ENCODE data around the gene CYP2S1.
A peak's percentile ranks its signal among the peaks of the same experiment; 100 is the strongest.
"Not testable (repeated sequence)": the region's sequence is repeated elsewhere in the genome, so short reads cannot be mapped to it uniquely, and the experiment has no call there.

The CYP2S1 gene

GRCh38 chr19:41186971-41187883, 5.8 kb upstream of the CYP2S1 start:
- no peak for ATAC-seq
- Mint-ChIP-seq H3K36me3 (ENCODE audit: low read depth) (no peaks in the 10 kb centered on the region), H3K4me1 (no peaks in the 10 kb centered on the region), H3K27me3 (peaks cover 25% of the 10 kb centered on the region), H3K27ac (no peak overlapping the region), H3K9me3 (no peaks in the 10 kb centered on the region), H3K4me3 (no peak overlapping the region)
- DNase-seq: no peak

- no peak overlapping the region for H3K27ac Mint-ChIP-seq
- ATAC-seq (no peak), DNase-seq (no peak)
- no peaks in the 10 kb centered on the region for H3K9me3 Mint-ChIP-seq
- peaks cover 31% of the 10 kb centered on the region for H3K27me3 Mint-ChIP-seq
- no peak overlapping the region for H3K4me3 Mint-ChIP-seq
- no peaks in the 10 kb centered on the region for H3K36me3 Mint-ChIP-seq (ENCODE audit: low read depth)
- H3K4me1 Mint-ChIP-seq: peaks cover 4% of the 10 kb centered on the region
Measured at GRCh38 chr19:41187884-41188279, 5.1 kb upstream of the CYP2S1 start.

GRCh38 chr19:41189425-41190065, 3.5 kb upstream of the CYP2S1 start:
- Mint-ChIP-seq H3K27ac (no peak overlapping the region), H3K4me1 (peaks cover 4% of the 10 kb centered on the region), H3K4me3 (no peak overlapping the region), H3K9me3 (no peaks in the 10 kb centered on the region), H3K36me3 (ENCODE audit: low read depth) (no peaks in the 10 kb centered on the region), H3K27me3 (peaks cover 41% of the 10 kb centered on the region)
- DNase-seq: no peak
- no peak for ATAC-seq

- Mint-ChIP-seq H3K4me1 (peaks cover 4% of the 10 kb centered on the region), H3K27me3 (peaks cover 45% of the 10 kb centered on the region)
Measured at GRCh38 chr19:41193430-41194156, 574 bp downstream of the CYP2S1 start.

GRCh38 chr19:41194157-41194552, 1.1 kb downstream of the CYP2S1 start:
- H3K9me3 Mint-ChIP-seq: no peaks in the 10 kb centered on the region
- ATAC-seq: no peak
- no peaks in the 10 kb centered on the region for H3K36me3 Mint-ChIP-seq (ENCODE audit: low read depth)
- DNase-seq: no peak
- H3K27ac Mint-ChIP-seq: no peak overlapping the region
- H3K4me3 Mint-ChIP-seq: no peak overlapping the region
- H3K4me1 Mint-ChIP-seq: peaks cover 4% of the 10 kb centered on the region
- H3K27me3 Mint-ChIP-seq: peaks cover 45% of the 10 kb centered on the region

More at GRCh38 chr19:41193430-41194156, 574 bp downstream of the CYP2S1 start:
- ATAC-seq (no peak), DNase-seq (no peak)
- Mint-ChIP-seq H3K9me3 (no peaks in the 10 kb centered on the region), H3K4me3 (no peak overlapping the region), H3K36me3 (ENCODE audit: low read depth) (no peaks in the 10 kb centered on the region), H3K27ac (no peak overlapping the region)

GRCh38 chr19:41195675-41196497, 2.9 kb downstream of the CYP2S1 start:
- no peak overlapping the region for H3K27ac Mint-ChIP-seq
- no peak overlapping the region for H3K4me3 Mint-ChIP-seq
- no peak for DNase-seq

GRCh38 chr19:41198559-41198958, 5.5 kb downstream of the CYP2S1 start:
- H3K4me1 Mint-ChIP-seq: no peaks in the 10 kb centered on the region
- ATAC-seq (no peak), DNase-seq (no peak)
- no peaks in the 10 kb centered on the region for H3K36me3 Mint-ChIP-seq (ENCODE audit: low read depth)
- no peak overlapping the region for H3K4me3 Mint-ChIP-seq
- H3K9me3 Mint-ChIP-seq: no peaks in the 10 kb centered on the region
- H3K27ac Mint-ChIP-seq: no peak overlapping the region
- peaks cover 11% of the 10 kb centered on the region for H3K27me3 Mint-ChIP-seq

More at GRCh38 chr19:41195675-41196497, 2.9 kb downstream of the CYP2S1 start:
- Mint-ChIP-seq H3K36me3 (ENCODE audit: low read depth) (no peaks in the 10 kb centered on the region), H3K27me3 (peaks cover 31% of the 10 kb centered on the region), H3K9me3 (no peaks in the 10 kb centered on the region), H3K4me1 (peaks cover 4% of the 10 kb centered on the region)
- no peak for ATAC-seq

GRCh38 chr19:41203371-41203770, 10.4 kb downstream of the CYP2S1 start:
- H3K27ac Mint-ChIP-seq: no peak overlapping the region
- H3K4me1 Mint-ChIP-seq: peaks cover 11% of the 10 kb centered on the region
- H3K9me3 Mint-ChIP-seq: no peaks in the 10 kb centered on the region
- H3K36me3 Mint-ChIP-seq (ENCODE audit: low read depth): no peaks in the 10 kb centered on the region
- no peak overlapping the region for H3K4me3 Mint-ChIP-seq
- no peaks in the 10 kb centered on the region for H3K27me3 Mint-ChIP-seq
- no peak for ATAC-seq
- DNase-seq: no peak

- peaks cover 11% of the 10 kb centered on the region for H3K4me1 Mint-ChIP-seq
- ATAC-seq: peak; percentile 96
- not testable (repeated sequence) for H3K27me3 Mint-ChIP-seq; H3K36me3 Mint-ChIP-seq (ENCODE audit: low read depth); H3K9me3 Mint-ChIP-seq; H3K27ac Mint-ChIP-seq; H3K4me3 Mint-ChIP-seq
- DNase-seq: peak; percentile 81
Measured at GRCh38 chr19:41204338-41204737, 11.3 kb downstream of the CYP2S1 start.

GRCh38 chr19:41205995-41206394, 13.0 kb downstream of the CYP2S1 start:
- DNase-seq: no peak
- Mint-ChIP-seq H3K4me1 (peaks cover 11% of the 10 kb centered on the region), H3K36me3 (ENCODE audit: low read depth) (no peaks in the 10 kb centered on the region), H3K4me3 (no peak overlapping the region), H3K27me3 (no peaks in the 10 kb centered on the region), H3K9me3 (no peaks in the 10 kb centered on the region), H3K27ac (no peak overlapping the region)
- no peak for ATAC-seq

GRCh38 chr19:41206456-41206855, 13.4 kb downstream of the CYP2S1 start:
- peaks cover 11% of the 10 kb centered on the region for H3K4me1 Mint-ChIP-seq
- H3K4me3 Mint-ChIP-seq: no peak overlapping the region
- no peaks in the 10 kb centered on the region for H3K9me3 Mint-ChIP-seq
- no peak overlapping the region for H3K27ac Mint-ChIP-seq
- no peaks in the 10 kb centered on the region for H3K27me3 Mint-ChIP-seq
- ATAC-seq (no peak), DNase-seq (no peak)
- no peaks in the 10 kb centered on the region for H3K36me3 Mint-ChIP-seq (ENCODE audit: low read depth)

GRCh38 chr19:41206926-41207750, 14.1 kb downstream of the CYP2S1 start:
- Mint-ChIP-seq H3K27ac (no peak overlapping the region), H3K4me1 (peaks cover 11% of the 10 kb centered on the region), H3K36me3 (ENCODE audit: low read depth) (no peaks in the 10 kb centered on the region), H3K9me3 (no peaks in the 10 kb centered on the region), H3K27me3 (peaks cover 2% of the 10 kb centered on the region), H3K4me3 (no peak overlapping the region)
- DNase-seq (no peak), ATAC-seq (no peak)

- Mint-ChIP-seq H3K4me3 (no peak overlapping the region), H3K36me3 (ENCODE audit: low read depth) (no peaks in the 10 kb centered on the region), H3K4me1 (no peaks in the 10 kb centered on the region), H3K27me3 (peaks cover 20% of the 10 kb centered on the region), H3K27ac (no peak overlapping the region), H3K9me3 (no peaks in the 10 kb centered on the region)
- ATAC-seq (no peak), DNase-seq (no peak)
Measured at GRCh38 chr19:41214161-41214560, 21.1 kb downstream of the CYP2S1 start.
